ENCODE measurements around the gene SLC6A19.

The SLC6A19 gene

GRCh38 chr5:1171340-1171941, 30.0 kb upstream of the SLC6A19 start:
- TF ChIP-seq EZH2phosphoT487 (IDR thresholded peaks at IDR 0.05; ENCODE audit: low read depth) (no peak), CTCF (IDR thresholded peaks at IDR 0.05; ENCODE audit: low read depth, low read length) (no peak)
- H2AFZ ChIP-seq (ENCODE audit: low read depth, low read length): no peak overlapping the region

DNA sequence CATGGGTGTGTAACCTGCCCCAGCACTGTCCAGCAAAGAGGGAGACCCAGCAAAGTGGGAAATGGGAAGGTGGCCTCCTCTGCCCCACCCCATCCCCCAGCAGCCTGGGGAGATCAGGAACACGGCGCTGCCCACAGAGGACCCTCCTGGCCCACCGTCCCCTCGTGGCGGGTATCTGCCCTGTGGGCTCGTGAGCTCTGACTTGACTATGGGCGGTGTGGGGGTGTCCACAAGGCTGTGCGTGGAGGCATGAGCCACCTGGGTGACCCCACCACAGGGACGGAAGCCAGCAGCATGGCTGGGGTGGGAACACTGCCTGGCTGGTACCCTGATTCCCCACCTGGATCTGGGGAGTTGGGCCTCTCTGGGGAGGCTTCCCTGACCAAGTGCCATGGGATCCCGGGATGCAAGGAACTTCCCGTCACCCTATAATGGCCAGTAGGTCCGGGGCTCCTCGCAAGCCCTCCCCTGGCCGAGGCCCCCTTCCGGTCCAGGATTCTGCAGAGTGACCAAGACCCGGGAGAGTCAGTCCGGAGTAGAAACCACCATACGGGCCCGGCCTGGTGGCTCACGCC, 29.3 kb upstream of the SLC6A19 start:
- H3K9me3 ChIP-seq (ENCODE audit: insufficient read depth, low read length): no peaks in the 10 kb centered on the region
- H3K27me3 ChIP-seq (ENCODE audit: low read depth, low read length): no peaks in the 10 kb centered on the region
- H3K4me2 ChIP-seq (ENCODE audit: low read length): no peak overlapping the region
- no peak overlapping the region for H3K9ac ChIP-seq (ENCODE audit: low read length)
- no peaks in the 10 kb centered on the region for H3K79me2 ChIP-seq (ENCODE audit: low read length)
- H3K4me1 ChIP-seq (ENCODE audit: low read length): peaks cover 4% of the 10 kb centered on the region
- TF ChIP-seq EZH2phosphoT487 (IDR thresholded peaks at IDR 0.05; ENCODE audit: low read depth): no peak
- no peak for TF ChIP-seq CTCF (IDR thresholded peaks at IDR 0.05; ENCODE audit: low read depth, low read length)
- no peaks in the 10 kb centered on the region for H4K20me1 ChIP-seq (ENCODE audit: insufficient read depth, low read length)
- H2AFZ ChIP-seq (ENCODE audit: low read depth, low read length): no peak overlapping the region
- no peak overlapping the region for H3K27ac ChIP-seq (ENCODE audit: low read length)
- H3K4me3 ChIP-seq (ENCODE audit: low read length): no peak overlapping the region
- H3K36me3 ChIP-seq (replicated peaks; ENCODE audit: low read depth, low read length): no peaks in the 10 kb centered on the region

More at GRCh38 chr5:1171340-1171941, 30.0 kb upstream of the SLC6A19 start:
- Histone ChIP-seq H3K79me2 (ENCODE audit: low read length) (no peaks in the 10 kb centered on the region), H3K27ac (ENCODE audit: low read length) (no peak overlapping the region), H3K4me1 (ENCODE audit: low read length) (peaks cover 4% of the 10 kb centered on the region), H3K4me2 (ENCODE audit: low read length) (no peak overlapping the region), H3K36me3 (replicated peaks; ENCODE audit: low read depth, low read length) (no peaks in the 10 kb centered on the region), H3K9me3 (ENCODE audit: insufficient read depth, low read length) (no peaks in the 10 kb centered on the region), H3K4me3 (ENCODE audit: low read length) (no peak overlapping the region), H3K27me3 (ENCODE audit: low read depth, low read length) (no peaks in the 10 kb centered on the region), H3K9ac (ENCODE audit: low read length) (no peak overlapping the region), H4K20me1 (ENCODE audit: insufficient read depth, low read length) (no peaks in the 10 kb centered on the region)

DNA sequence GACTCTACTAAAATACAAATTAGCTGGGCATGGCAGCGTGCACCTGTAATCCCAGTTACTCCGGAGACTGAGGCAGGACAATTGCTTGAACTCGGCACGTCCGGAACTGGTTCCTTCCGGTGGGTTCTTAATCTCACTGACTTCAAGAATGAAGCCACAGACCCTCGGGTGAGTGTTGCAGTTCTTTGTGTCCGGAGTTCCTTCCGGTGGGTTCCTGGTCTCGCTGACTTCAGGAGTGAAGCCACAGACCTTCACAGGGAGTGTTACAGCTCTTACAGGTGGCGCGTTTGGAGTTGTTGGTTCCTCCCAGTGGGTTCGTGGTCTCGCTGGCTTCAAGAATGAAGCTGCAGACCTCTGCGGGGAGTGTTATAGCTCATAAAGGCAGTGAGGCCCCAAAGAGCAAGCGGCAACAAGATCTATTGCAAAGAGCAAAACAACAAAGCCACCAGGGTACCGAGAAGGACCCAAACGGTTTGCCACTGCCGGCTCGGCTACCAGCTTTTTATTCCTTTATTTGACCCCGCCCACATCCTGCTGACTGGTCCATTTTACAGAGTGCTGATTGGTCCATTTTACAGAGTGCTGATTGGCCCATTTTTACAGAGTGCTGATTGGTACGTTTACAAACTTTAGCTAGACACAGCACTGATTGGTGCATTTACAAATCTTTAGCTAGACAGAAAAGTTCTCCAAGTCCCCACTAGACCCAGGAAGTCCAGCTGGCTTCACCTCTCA, 28.6 kb upstream of the SLC6A19 start:
- H4K20me1 ChIP-seq (ENCODE audit: insufficient read depth, low read length): no peaks in the 10 kb centered on the region
- no peak for TF ChIP-seq CTCF (IDR thresholded peaks at IDR 0.05; ENCODE audit: low read depth, low read length)
- no peak for TF ChIP-seq EZH2phosphoT487 (IDR thresholded peaks at IDR 0.05; ENCODE audit: low read depth)
- no peaks in the 10 kb centered on the region for H3K36me3 ChIP-seq (replicated peaks; ENCODE audit: low read depth, low read length)
- H3K27me3 ChIP-seq (ENCODE audit: low read depth, low read length): no peaks in the 10 kb centered on the region
- no peak overlapping the region for H3K27ac ChIP-seq (ENCODE audit: low read length)
- H2AFZ ChIP-seq (ENCODE audit: low read depth, low read length): no peak overlapping the region
- no peaks in the 10 kb centered on the region for H3K79me2 ChIP-seq (ENCODE audit: low read length)
- H3K4me1 ChIP-seq (ENCODE audit: low read length): no peaks in the 10 kb centered on the region
- no peak overlapping the region for H3K4me2 ChIP-seq (ENCODE audit: low read length)
- H3K9ac ChIP-seq (ENCODE audit: low read length): no peak overlapping the region
- H3K9me3 ChIP-seq (ENCODE audit: insufficient read depth, low read length): no peaks in the 10 kb centered on the region
- no peak overlapping the region for H3K4me3 ChIP-seq (ENCODE audit: low read length)

GRCh38 chr5:1173485-1174070, 27.8 kb upstream of the SLC6A19 start:
- H4K20me1 ChIP-seq (ENCODE audit: insufficient read depth, low read length): no peaks in the 10 kb centered on the region
- H3K79me2 ChIP-seq (ENCODE audit: low read length): no peaks in the 10 kb centered on the region
- no peak overlapping the region for H3K27ac ChIP-seq (ENCODE audit: low read length)
- H3K27me3 ChIP-seq (ENCODE audit: low read depth, low read length): no peaks in the 10 kb centered on the region
- TF ChIP-seq EZH2phosphoT487 (IDR thresholded peaks at IDR 0.05; ENCODE audit: low read depth) (no peak), CTCF (IDR thresholded peaks at IDR 0.05; ENCODE audit: low read depth, low read length) (no peak)
- no peak overlapping the region for H3K4me2 ChIP-seq (ENCODE audit: low read length)
- H3K4me1 ChIP-seq (ENCODE audit: low read length): no peaks in the 10 kb centered on the region
- no peak overlapping the region for H3K4me3 ChIP-seq (ENCODE audit: low read length)
- H2AFZ ChIP-seq (ENCODE audit: low read depth, low read length): no peak overlapping the region
- H3K9ac ChIP-seq (ENCODE audit: low read length): no peak overlapping the region
- no peaks in the 10 kb centered on the region for H3K36me3 ChIP-seq (replicated peaks; ENCODE audit: low read depth, low read length)
- H3K9me3 ChIP-seq (ENCODE audit: insufficient read depth, low read length): no peaks in the 10 kb centered on the region

Data from OCI-LY3 (cell line).